Uterus (tissue), 2 donors: ENCODE measurements around the gene FOXE1.

ENCODE experiments used
- CTCF ChIP-seq, 4 experiments: fragments of 200-600 bp in 2 of 4; fragments of 450-650 bp in 2 of 4; sonication (generic) in 2 of 4; IDR thresholded peaks; one replicate each; pipeline ENCODE4 v1.5.1; 2016 to 2019; ENCODE audit warnings: antibody characterized with exemption in 4 of 4, mild to moderate bottlenecking in 2 of 4, moderate library complexity in 1 of 4
- POLR2A ChIP-seq, 2 donors: fragments of 450-650 bp; IDR thresholded peaks; one replicate each; pipeline ENCODE4 v1.6.1; 2016; ENCODE audit warnings: antibody characterized with exemption in 2 of 2, mild to moderate bottlenecking in 1 of 2, moderate library complexity in 1 of 2

GRCh38 chr9:97811533-97812246 lies 41.3 kb upstream of the FOXE1 start:
- TF ChIP-seq CTCF (IDR thresholded peaks at IDR 0.05) = no peak
- TF ChIP-seq POLR2A (IDR thresholded peaks at IDR 0.05) = no peak
